Activated T-cell treated with anti-CD3 and anti-CD28 coated beads, Interleukin-2, amount 50 U/mL, for 4 hours (primary cell): ENCODE data around the gene CTNNA2. TPM values are rescaled to one million over a fixed set of nuclear protein-coding genes. Genes with fewer than 3 reads are reported as not detected.

Experiments used
- ATAC-seq, 2 donors: fragments of 200-7000 bp; cut with Tn5 transposase; one replicate each; pipeline ENCODE4 v1.10.0; 2021
- DNase-seq: peaks from one replicate; pipeline ENCODE4 v3.0.0-alpha.2; 2020
- H3K27me3 Mint-ChIP-seq: one replicate; pipeline ENCODE4 v1.8.0; 2021; ENCODE audit warnings: low read depth, mixed read lengths
- H3K36me3 Mint-ChIP-seq: one replicate; pipeline ENCODE4 v1.8.0; 2022; ENCODE audit warnings: mixed read lengths; ENCODE audit not compliant: insufficient read depth
- H3K4me1 Mint-ChIP-seq: one replicate; pipeline ENCODE4 v1.8.0; 2021; ENCODE audit warnings: low read depth, mixed read lengths
- H3K4me3 Mint-ChIP-seq: one replicate; pipeline ENCODE4 v1.8.0; 2021; ENCODE audit warnings: mild to moderate bottlenecking, moderate library complexity, mixed read lengths
- H3K9me3 Mint-ChIP-seq: one replicate; pipeline ENCODE4 v1.8.0; 2021; ENCODE audit warnings: mixed read lengths
- total RNA-seq, 3 donors: library from RNA; stranded (reverse); gene quantifications; one replicate each; pipeline ENCODE4 v1.2.1, GENCODE V29; 2021

Gene CTNNA2
- total RNA-seq, 3 donors from 2014 or later = 0.08 TPM; not detected in 2

GRCh38 chr2:79855264-79856006, 342.6 kb downstream of the CTNNA2 start:
- DNase-seq = no peak
- H3K4me1 Mint-ChIP-seq = no peaks in the 10 kb centered on the region
- no peaks in the 10 kb centered on the region for H3K27me3 Mint-ChIP-seq
- peaks cover 14% of the 10 kb centered on the region for H3K9me3 Mint-ChIP-seq
- H3K4me3 Mint-ChIP-seq = no peak overlapping the region
- no peaks in the 10 kb centered on the region for H3K36me3 Mint-ChIP-seq
- no peak for ATAC-seq

- H3K4me3 Mint-ChIP-seq = no peak overlapping the region
- DNase-seq = no peak
- H3K4me1 Mint-ChIP-seq = no peaks in the 10 kb centered on the region
- H3K27me3 Mint-ChIP-seq = no peaks in the 10 kb centered on the region
- peaks cover 12% of the 10 kb centered on the region for H3K9me3 Mint-ChIP-seq
- ATAC-seq = no peak
- H3K36me3 Mint-ChIP-seq = no peaks in the 10 kb centered on the region
Measured at GRCh38 chr2:79857888-79858287, 345.0 kb downstream of the CTNNA2 start.

GRCh38 chr2:79860228-79861058, 347.6 kb downstream of the CTNNA2 start:
- ATAC-seq (no peak), DNase-seq (no peak)
- peaks cover 10% of the 10 kb centered on the region for H3K9me3 Mint-ChIP-seq
- H3K4me3 Mint-ChIP-seq = no peak overlapping the region
- no peaks in the 10 kb centered on the region for H3K36me3 Mint-ChIP-seq
- no peaks in the 10 kb centered on the region for H3K4me1 Mint-ChIP-seq
- H3K27me3 Mint-ChIP-seq = no peaks in the 10 kb centered on the region

DNA sequence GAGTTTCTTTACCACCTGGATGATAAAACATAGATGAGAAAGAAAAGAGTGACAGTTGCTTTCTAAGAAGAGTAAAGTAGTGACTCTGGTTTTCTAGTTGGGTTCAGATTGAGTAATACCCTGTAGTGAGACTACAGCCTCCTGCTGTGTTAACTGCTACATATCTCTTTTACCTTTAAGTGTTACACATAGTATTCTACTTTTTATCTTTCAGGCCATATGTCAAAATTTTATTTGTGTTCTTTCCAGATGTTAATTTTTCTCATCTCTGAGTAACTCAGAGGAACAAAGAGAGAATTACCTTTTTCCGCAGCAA, 348.2 kb downstream of the CTNNA2 start:
- no peak for ATAC-seq
- no peak overlapping the region for H3K4me3 Mint-ChIP-seq
- H3K9me3 Mint-ChIP-seq = peaks cover 10% of the 10 kb centered on the region
- no peaks in the 10 kb centered on the region for H3K4me1 Mint-ChIP-seq
- no peaks in the 10 kb centered on the region for H3K36me3 Mint-ChIP-seq
- no peaks in the 10 kb centered on the region for H3K27me3 Mint-ChIP-seq
- DNase-seq = no peak

- peaks cover 3% of the 10 kb centered on the region for H3K9me3 Mint-ChIP-seq
- ATAC-seq (no peak), DNase-seq (no peak)
- H3K4me1 Mint-ChIP-seq = no peaks in the 10 kb centered on the region
- no peaks in the 10 kb centered on the region for H3K36me3 Mint-ChIP-seq
- H3K27me3 Mint-ChIP-seq = no peaks in the 10 kb centered on the region
- H3K4me3 Mint-ChIP-seq = no peak overlapping the region
Measured at GRCh38 chr2:79862756-79863155, 349.9 kb downstream of the CTNNA2 start.

GRCh38 chr2:79872656-79873055, 359.8 kb downstream of the CTNNA2 start:
- Mint-ChIP-seq H3K4me1 (no peaks in the 10 kb centered on the region), H3K36me3 (no peaks in the 10 kb centered on the region)
- DNase-seq = no peak

DNA sequence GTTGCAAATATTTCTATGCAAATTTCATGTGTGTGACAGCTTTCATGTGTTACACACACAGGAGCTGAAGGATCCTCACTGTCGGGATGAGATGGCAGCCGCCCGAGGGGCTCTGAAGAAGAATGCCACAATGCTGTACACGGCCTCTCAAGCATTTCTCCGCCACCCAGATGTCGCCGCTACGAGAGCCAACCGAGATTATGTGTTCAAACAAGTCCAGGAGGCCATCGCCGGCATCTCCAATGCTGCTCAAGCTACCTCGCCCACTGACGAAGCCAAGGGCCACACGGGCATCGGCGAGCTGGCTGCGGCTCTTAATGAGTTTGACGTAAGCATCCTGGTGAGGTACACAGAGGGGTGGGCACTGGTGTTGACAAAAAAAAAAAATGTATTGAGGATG, 361.2 kb downstream of the CTNNA2 start:
- DNase-seq (no peak), ATAC-seq (no peak)
- no peaks in the 10 kb centered on the region for H3K9me3 Mint-ChIP-seq
- H3K4me1 Mint-ChIP-seq = no peaks in the 10 kb centered on the region
- H3K4me3 Mint-ChIP-seq = no peak overlapping the region
- no peaks in the 10 kb centered on the region for H3K36me3 Mint-ChIP-seq
- no peaks in the 10 kb centered on the region for H3K27me3 Mint-ChIP-seq

More at GRCh38 chr2:79872656-79873055, 359.8 kb downstream of the CTNNA2 start:
- no peaks in the 10 kb centered on the region for H3K9me3 Mint-ChIP-seq
- no peaks in the 10 kb centered on the region for H3K27me3 Mint-ChIP-seq
- H3K4me3 Mint-ChIP-seq = no peak overlapping the region
- ATAC-seq = no peak

GRCh38 chr2:79876430-79876829, 363.6 kb downstream of the CTNNA2 start:
- no peaks in the 10 kb centered on the region for H3K36me3 Mint-ChIP-seq
- no peaks in the 10 kb centered on the region for H3K27me3 Mint-ChIP-seq
- peaks cover 5% of the 10 kb centered on the region for H3K9me3 Mint-ChIP-seq
- H3K4me1 Mint-ChIP-seq = no peaks in the 10 kb centered on the region
- H3K4me3 Mint-ChIP-seq = no peak overlapping the region
- no peak for DNase-seq
- no peak for ATAC-seq

- Mint-ChIP-seq H3K4me3 (no peak overlapping the region), H3K27me3 (no peaks in the 10 kb centered on the region), H3K4me1 (no peaks in the 10 kb centered on the region), H3K36me3 (no peaks in the 10 kb centered on the region), H3K9me3 (peaks cover 5% of the 10 kb centered on the region)
- no peak for DNase-seq
- no peak for ATAC-seq
Measured at GRCh38 chr2:79882548-79882947, 369.7 kb downstream of the CTNNA2 start.

GRCh38 chr2:79887747-79888374, 375.0 kb downstream of the CTNNA2 start:
- Mint-ChIP-seq H3K4me1 (no peaks in the 10 kb centered on the region), H3K27me3 (no peaks in the 10 kb centered on the region), H3K36me3 (no peaks in the 10 kb centered on the region), H3K4me3 (no peak overlapping the region), H3K9me3 (no peaks in the 10 kb centered on the region)
- DNase-seq = no peak
- ATAC-seq = no peak

DNA sequence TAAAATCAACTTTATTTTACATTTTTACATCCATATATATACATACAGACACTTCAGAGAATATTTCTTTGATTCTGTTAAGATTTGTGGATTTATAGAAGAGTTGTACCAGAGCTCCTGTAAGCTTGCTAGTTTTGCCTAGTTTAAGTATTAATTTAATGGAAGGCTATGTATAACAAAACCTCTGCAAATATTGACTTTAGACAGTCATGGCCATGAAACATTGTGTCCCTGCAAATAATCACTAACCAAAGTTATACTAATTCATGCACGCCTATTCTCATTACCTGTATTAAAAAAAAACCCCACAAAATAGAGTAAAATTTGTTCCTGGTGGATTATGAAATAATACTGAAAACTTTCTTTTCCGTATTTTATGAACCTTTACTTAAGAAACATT, 379.3 kb downstream of the CTNNA2 start:
- no peak for ATAC-seq
- H3K4me1 Mint-ChIP-seq = no peaks in the 10 kb centered on the region
- H3K4me3 Mint-ChIP-seq = no peak overlapping the region
- no peaks in the 10 kb centered on the region for H3K36me3 Mint-ChIP-seq
- H3K9me3 Mint-ChIP-seq = no peaks in the 10 kb centered on the region
- no peak for DNase-seq
- peaks cover 3% of the 10 kb centered on the region for H3K27me3 Mint-ChIP-seq

DNA sequence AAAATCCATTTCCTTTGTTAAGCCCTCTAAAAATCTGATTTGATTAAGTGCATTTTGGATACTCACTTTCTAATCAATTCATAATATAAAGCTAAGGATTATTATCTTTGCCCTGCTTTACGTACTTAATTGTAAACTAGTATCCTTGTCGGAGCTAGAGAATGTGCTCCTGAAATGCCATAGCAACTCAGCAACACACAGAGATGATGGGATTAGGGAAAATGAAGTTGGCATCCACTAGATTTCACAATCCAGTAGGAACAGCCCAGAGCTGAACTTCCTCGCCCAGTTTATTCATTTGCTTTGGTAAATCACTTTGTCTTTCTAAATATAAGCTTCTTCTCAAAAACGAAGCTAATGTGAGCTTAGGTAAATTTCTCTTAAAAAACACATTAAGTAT, 386.3 kb downstream of the CTNNA2 start:
- Mint-ChIP-seq H3K9me3 (peaks cover 5% of the 10 kb centered on the region), H3K4me3 (no peak overlapping the region), H3K27me3 (peaks cover 3% of the 10 kb centered on the region), H3K36me3 (no peaks in the 10 kb centered on the region), H3K4me1 (no peaks in the 10 kb centered on the region)
- ATAC-seq (no peak), DNase-seq (no peak)

DNA sequence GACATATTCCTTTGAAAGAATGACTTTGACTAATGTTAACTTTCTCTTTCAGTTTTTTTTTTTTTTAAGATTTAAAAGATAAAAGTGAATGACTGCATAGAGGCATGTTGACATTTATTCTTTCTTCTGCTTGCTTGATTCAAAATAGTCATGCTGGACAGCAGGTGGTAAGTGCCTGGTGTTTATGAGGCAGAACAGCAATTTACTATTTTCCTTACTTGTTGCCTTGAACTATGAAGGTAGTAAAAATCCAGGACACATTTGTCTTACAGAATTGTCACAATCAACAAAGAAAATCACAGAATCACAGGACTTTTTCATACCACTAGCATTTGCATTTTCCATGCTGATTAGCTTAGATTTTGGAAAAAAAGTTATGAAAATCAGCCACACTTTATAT, 388.3 kb downstream of the CTNNA2 start:
- no peaks in the 10 kb centered on the region for H3K4me1 Mint-ChIP-seq

DNA sequence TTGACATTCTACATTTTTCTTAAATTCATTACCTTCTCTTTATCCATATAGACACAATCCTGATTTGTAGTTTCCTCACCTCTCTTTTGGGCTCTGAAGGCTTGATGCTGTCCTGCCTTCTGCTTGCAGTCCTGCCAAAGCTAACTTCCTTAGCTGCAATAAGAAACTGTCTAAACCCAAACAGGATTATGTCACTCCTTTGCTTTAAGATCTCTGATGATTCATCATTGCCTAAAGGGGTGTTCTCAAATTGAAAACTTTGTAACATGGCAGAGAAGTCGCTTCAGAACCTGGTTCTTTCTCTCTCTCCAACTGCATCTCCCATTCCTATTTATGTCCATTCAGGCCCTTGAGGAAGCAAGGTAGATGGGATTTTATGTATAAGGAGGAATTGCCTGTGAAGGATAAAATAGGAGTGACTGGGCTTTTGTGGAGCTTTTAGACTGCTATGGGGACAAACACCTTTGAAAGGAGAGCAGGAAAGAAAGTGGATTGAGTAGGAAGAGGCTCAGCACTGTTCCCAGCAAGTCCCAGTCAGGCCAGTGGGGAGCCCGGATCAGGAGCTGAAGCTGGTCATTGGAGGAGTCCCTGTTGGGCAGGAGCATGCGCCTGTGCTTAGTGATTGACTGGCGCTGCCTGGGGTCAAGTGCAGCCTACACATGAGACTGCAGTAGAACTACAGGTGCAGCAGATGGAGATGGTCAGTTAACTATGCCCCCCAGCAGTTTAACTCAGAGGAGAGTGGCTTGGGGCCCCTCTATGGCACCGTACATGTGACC, 390.6 kb downstream of the CTNNA2 start:
- H3K36me3 Mint-ChIP-seq = no peaks in the 10 kb centered on the region
- no peaks in the 10 kb centered on the region for H3K27me3 Mint-ChIP-seq
- DNase-seq (no peak), ATAC-seq (no peak)
- H3K4me1 Mint-ChIP-seq = no peaks in the 10 kb centered on the region
- no peak overlapping the region for H3K4me3 Mint-ChIP-seq
- H3K9me3 Mint-ChIP-seq = peaks cover 5% of the 10 kb centered on the region

More for the DNA sequence above, 388.3 kb downstream of the CTNNA2 start:
- Mint-ChIP-seq H3K4me3 (no peak overlapping the region), H3K27me3 (peaks cover 3% of the 10 kb centered on the region), H3K9me3 (peaks cover 5% of the 10 kb centered on the region), H3K36me3 (no peaks in the 10 kb centered on the region)
- DNase-seq (no peak), ATAC-seq (no peak)
